HEK293T (cell line): ENCODE measurements around the gene CDH1.

ENCODE experiments used
- BHLHE40 ChIP-seq: fragments of 450-650 bp; IDR thresholded peaks from 2 replicates; pipeline ENCODE4 v1.6.1; 2016; ENCODE audit warnings: mild to moderate bottlenecking, moderate library complexity, borderline replicate concordance
- CTBP1 ChIP-seq: fragments of 450-650 bp; IDR thresholded peaks from 2 replicates; pipeline ENCODE4 v1.6.1; 2016; ENCODE audit warnings: borderline replicate concordance
- ELF4 ChIP-seq: fragments of 450-650 bp; IDR thresholded peaks from 2 replicates; pipeline ENCODE4 v1.6.1; 2017; ENCODE audit warnings: antibody characterized with exemption
- FOXA1 ChIP-seq: fragments of 450-650 bp; IDR thresholded peaks from 2 replicates; pipeline ENCODE4 v1.6.1; 2016; ENCODE audit warnings: mild to moderate bottlenecking
- FOXM1 ChIP-seq: fragments of 450-650 bp; IDR thresholded peaks from 2 replicates; pipeline ENCODE4 v1.6.1; 2017; ENCODE audit warnings: mild to moderate bottlenecking, borderline replicate concordance
- HDGF ChIP-seq: fragments of 450-650 bp; IDR thresholded peaks from 2 replicates; pipeline ENCODE4 v1.6.1; 2017; ENCODE audit warnings: antibody characterized with exemption, borderline replicate concordance
- LEF1 ChIP-seq: fragments of 450-650 bp; IDR thresholded peaks from 2 replicates; pipeline ENCODE4 v1.6.1; 2017; ENCODE audit warnings: mild to moderate bottlenecking, borderline replicate concordance
- NFRKB ChIP-seq: fragments of 450-650 bp; IDR thresholded peaks from 2 replicates; pipeline ENCODE4 v1.6.1; 2016; ENCODE audit warnings: mild to moderate bottlenecking, moderate library complexity
- PKNOX1 ChIP-seq: fragments of 450-650 bp; IDR thresholded peaks from 2 replicates; pipeline ENCODE4 v1.6.1; 2016
- SP1 ChIP-seq: fragments of 450-650 bp; IDR thresholded peaks from 2 replicates; pipeline ENCODE4 v1.6.1; 2017
- TARDBP ChIP-seq: fragments of 450-650 bp; IDR thresholded peaks from 2 replicates; pipeline ENCODE4 v1.6.1; 2016

- TF ChIP-seq FOXA1 (no peak), PKNOX1 (no peak), SP1 (no peak), HDGF (no peak), FOXM1 (no peak), NFRKB (no peak), BHLHE40 (no peak), ELF4 (no peak), TARDBP (no peak), LEF1 (no peak), CTBP1 (no peak)
These were observed 2.3 kb upstream of the CDH1 start for GRCh38 chr16:68734782-68735181.
